Neural cell (in vitro differentiated cells): ENCODE measurements around the gene HTR1A. TPM values are rescaled to one million over a fixed set of nuclear protein-coding genes. Genes with fewer than 3 reads are reported as not detected.

Experiments used
- H2AFZ ChIP-seq: fragments of 200-600, 300-800 bp; sonication (generic), shearing (Covaris generic); 2 replicates; pipeline ENCODE4 v1.6.0; 2014; ENCODE audit warnings: low read depth, mild to moderate bottlenecking, antibody characterized with exemption, low read length, moderate library complexity
- H3F3A ChIP-seq: fragments of 200-600 bp; shearing (Covaris generic); 2 replicates; pipeline ENCODE4 v1.6.1; 2016; ENCODE audit warnings: mild to moderate bottlenecking, moderate library complexity, mixed read lengths, antibody characterized with exemption, low read length; ENCODE audit not compliant: insufficient read depth, poor library complexity, severe bottlenecking
- H3K27ac ChIP-seq: fragments of 200-600, 300-800 bp; sonication (generic), shearing (Covaris generic); 2 replicates; pipeline ENCODE4 v1.5.1; 2014; ENCODE audit warnings: mild to moderate bottlenecking, low read length, moderate library complexity
- H3K27me3 ChIP-seq: fragments of 300-800, 200-600 bp; sonication (generic), shearing (Covaris generic); 2 replicates; pipeline ENCODE4 v1.6.0; 2014; ENCODE audit warnings: mild to moderate bottlenecking, low read depth, low read length, moderate library complexity; ENCODE audit not compliant: insufficient read depth
- H3K36me3 ChIP-seq: fragments of 300-800, 200-600 bp; sonication (generic), shearing (Covaris generic); 2 replicates; pipeline ENCODE4 v1.5.1; 2014; ENCODE audit warnings: mild to moderate bottlenecking, antibody characterized with exemption, low read length, moderate library complexity; ENCODE audit not compliant: insufficient read depth
- H3K4me2 ChIP-seq: fragments of 300-800, 200-600 bp; sonication (generic), shearing (Covaris generic); 2 replicates; pipeline ENCODE4 v1.6.0; 2014; ENCODE audit warnings: mild to moderate bottlenecking, low read length
- H3K4me3 ChIP-seq: fragments of 300-800, 200-600 bp; sonication (generic), shearing (Covaris generic); 2 replicates; pipeline ENCODE4 v1.5.1; 2014; ENCODE audit warnings: mild to moderate bottlenecking, low read length, moderate library complexity
- H3K79me2 ChIP-seq: fragments of 200-600 bp; shearing (Covaris generic); replicated peaks from 2 replicates; pipeline ENCODE4 v1.6.0; 2014; ENCODE audit warnings: mild to moderate bottlenecking, low read length, moderate library complexity; ENCODE audit not compliant: insufficient read depth
- H3K9ac ChIP-seq: fragments of 300-800, 200-600 bp; sonication (generic), shearing (Covaris generic); 2 replicates; pipeline ENCODE4 v1.6.1; 2016; ENCODE audit warnings: mild to moderate bottlenecking, low read length, mixed read lengths
- H3K9me2 ChIP-seq: fragments of 200-600 bp; shearing (Covaris generic); 2 replicates; pipeline ENCODE4 v1.6.1; 2016; ENCODE audit warnings: mild to moderate bottlenecking, low read length, mixed read lengths; ENCODE audit not compliant: insufficient read depth
- H3K9me3 ChIP-seq: fragments of 200-600, 300-800 bp; sonication (generic), shearing (Covaris generic); 2 replicates; pipeline ENCODE4 v1.6.1; 2016; ENCODE audit warnings: mild to moderate bottlenecking, mixed run types, low read length, moderate library complexity, mixed read lengths
- H4K20me1 ChIP-seq: fragments of 200-600 bp; shearing (Covaris generic); 2 replicates; pipeline ENCODE4 v1.6.1; 2016; ENCODE audit warnings: mild to moderate bottlenecking, mixed run types; ENCODE audit not compliant: insufficient read depth
- EP300 ChIP-seq: fragments of 450-650 bp; conservative IDR thresholded peaks from 2 replicates; pipeline ENCODE4 v1.6.1; 2014; ENCODE audit warnings: antibody characterized with exemption, mild to moderate bottlenecking, moderate library complexity; ENCODE audit not compliant: poor library complexity, severe bottlenecking
- EZH2 ChIP-seq: fragments of 200-600, 300-800 bp; shearing (Covaris generic), sonication (generic); IDR thresholded peaks from 2 replicates; pipeline ENCODE4 v1.6.1; 2014; ENCODE audit warnings: antibody characterized with exemption, low read length, borderline replicate concordance, mild to moderate bottlenecking; ENCODE audit not compliant: insufficient read depth, poor library complexity, severe bottlenecking
- MXI1 ChIP-seq: fragments of 450-650 bp; conservative IDR thresholded peaks from 2 replicates; pipeline ENCODE4 v1.6.1; 2014; ENCODE audit warnings: antibody characterized with exemption, mild to moderate bottlenecking; ENCODE audit not compliant: poor library complexity, severe bottlenecking
- POLR2AphosphoS5 ChIP-seq: IDR thresholded peaks from 2 replicates; pipeline ENCODE4 v1.6.1; 2012
- RAD21 ChIP-seq: fragments of 450-650 bp; conservative IDR thresholded peaks from 2 replicates; pipeline ENCODE4 v1.6.1; 2014; ENCODE audit warnings: antibody characterized with exemption, mild to moderate bottlenecking, moderate library complexity
- SMC3 ChIP-seq: fragments of 450-650 bp; conservative IDR thresholded peaks from 2 replicates; pipeline ENCODE4 v1.6.1; 2014; ENCODE audit warnings: antibody characterized with exemption, mild to moderate bottlenecking, moderate library complexity; ENCODE audit not compliant: poor library complexity
- TAF1 ChIP-seq: IDR thresholded peaks from 2 replicates; pipeline ENCODE4 v1.6.1; 2012; ENCODE audit warnings: low read depth
- polyA plus RNA-seq: library from polyadenylated mRNA; depleted of rRNA; stranded (reverse); fragments of >200 nt; gene quantifications from 2 replicates; pipeline ENCODE4 v1.2.3, GENCODE V29; 2014
- TF ChIP-seq, protein P1 (sequence below): IDR thresholded peaks from 2 replicates; pipeline ENCODE4 v1.6.1; 2012; ENCODE audit warnings: borderline replicate concordance
- TF ChIP-seq, protein P2 (sequence below): fragments of 450-650 bp; IDR thresholded peaks from 2 replicates; pipeline ENCODE4 v1.5.1; 2014; ENCODE audit warnings: antibody characterized with exemption, mild to moderate bottlenecking, moderate library complexity; ENCODE audit not compliant: poor library complexity, severe bottlenecking

HTR1A gene
- polyA plus RNA-seq, 1 donor from 2014 or later = not detected

- Histone ChIP-seq H3K4me3 (no peak overlapping the region), H3K79me2 (no peaks in the 10 kb centered on the region), H3K4me2 (no peak overlapping the region), H3K27me3 (no peaks in the 10 kb centered on the region), H3K9me3 (no peaks in the 10 kb centered on the region), H4K20me1 (no peaks in the 10 kb centered on the region), H2AFZ (no peak overlapping the region), H3K9me2 (no peaks in the 10 kb centered on the region), H3K27ac (no peak overlapping the region), H3K9ac (no peak overlapping the region), H3K36me3 (no peaks in the 10 kb centered on the region), H3F3A (no peaks in the 10 kb centered on the region)
- TF ChIP-seq, protein P1, sequence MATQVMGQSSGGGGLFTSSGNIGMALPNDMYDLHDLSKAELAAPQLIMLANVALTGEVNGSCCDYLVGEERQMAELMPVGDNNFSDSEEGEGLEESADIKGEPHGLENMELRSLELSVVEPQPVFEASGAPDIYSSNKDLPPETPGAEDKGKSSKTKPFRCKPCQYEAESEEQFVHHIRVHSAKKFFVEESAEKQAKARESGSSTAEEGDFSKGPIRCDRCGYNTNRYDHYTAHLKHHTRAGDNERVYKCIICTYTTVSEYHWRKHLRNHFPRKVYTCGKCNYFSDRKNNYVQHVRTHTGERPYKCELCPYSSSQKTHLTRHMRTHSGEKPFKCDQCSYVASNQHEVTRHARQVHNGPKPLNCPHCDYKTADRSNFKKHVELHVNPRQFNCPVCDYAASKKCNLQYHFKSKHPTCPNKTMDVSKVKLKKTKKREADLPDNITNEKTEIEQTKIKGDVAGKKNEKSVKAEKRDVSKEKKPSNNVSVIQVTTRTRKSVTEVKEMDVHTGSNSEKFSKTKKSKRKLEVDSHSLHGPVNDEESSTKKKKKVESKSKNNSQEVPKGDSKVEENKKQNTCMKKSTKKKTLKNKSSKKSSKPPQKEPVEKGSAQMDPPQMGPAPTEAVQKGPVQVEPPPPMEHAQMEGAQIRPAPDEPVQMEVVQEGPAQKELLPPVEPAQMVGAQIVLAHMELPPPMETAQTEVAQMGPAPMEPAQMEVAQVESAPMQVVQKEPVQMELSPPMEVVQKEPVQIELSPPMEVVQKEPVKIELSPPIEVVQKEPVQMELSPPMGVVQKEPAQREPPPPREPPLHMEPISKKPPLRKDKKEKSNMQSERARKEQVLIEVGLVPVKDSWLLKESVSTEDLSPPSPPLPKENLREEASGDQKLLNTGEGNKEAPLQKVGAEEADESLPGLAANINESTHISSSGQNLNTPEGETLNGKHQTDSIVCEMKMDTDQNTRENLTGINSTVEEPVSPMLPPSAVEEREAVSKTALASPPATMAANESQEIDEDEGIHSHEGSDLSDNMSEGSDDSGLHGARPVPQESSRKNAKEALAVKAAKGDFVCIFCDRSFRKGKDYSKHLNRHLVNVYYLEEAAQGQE = no peak
- TF ChIP-seq, protein P2, sequence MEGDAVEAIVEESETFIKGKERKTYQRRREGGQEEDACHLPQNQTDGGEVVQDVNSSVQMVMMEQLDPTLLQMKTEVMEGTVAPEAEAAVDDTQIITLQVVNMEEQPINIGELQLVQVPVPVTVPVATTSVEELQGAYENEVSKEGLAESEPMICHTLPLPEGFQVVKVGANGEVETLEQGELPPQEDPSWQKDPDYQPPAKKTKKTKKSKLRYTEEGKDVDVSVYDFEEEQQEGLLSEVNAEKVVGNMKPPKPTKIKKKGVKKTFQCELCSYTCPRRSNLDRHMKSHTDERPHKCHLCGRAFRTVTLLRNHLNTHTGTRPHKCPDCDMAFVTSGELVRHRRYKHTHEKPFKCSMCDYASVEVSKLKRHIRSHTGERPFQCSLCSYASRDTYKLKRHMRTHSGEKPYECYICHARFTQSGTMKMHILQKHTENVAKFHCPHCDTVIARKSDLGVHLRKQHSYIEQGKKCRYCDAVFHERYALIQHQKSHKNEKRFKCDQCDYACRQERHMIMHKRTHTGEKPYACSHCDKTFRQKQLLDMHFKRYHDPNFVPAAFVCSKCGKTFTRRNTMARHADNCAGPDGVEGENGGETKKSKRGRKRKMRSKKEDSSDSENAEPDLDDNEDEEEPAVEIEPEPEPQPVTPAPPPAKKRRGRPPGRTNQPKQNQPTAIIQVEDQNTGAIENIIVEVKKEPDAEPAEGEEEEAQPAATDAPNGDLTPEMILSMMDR = no peak
- TF ChIP-seq POLR2AphosphoS5 (no peak), SMC3 (no peak), EP300 (no peak), MXI1 (no peak), RAD21 (no peak), EZH2 (no peak), TAF1 (no peak)
Measured at GRCh38 chr5:63923914-63924313, 38.3 kb downstream of the HTR1A start.

DNA sequence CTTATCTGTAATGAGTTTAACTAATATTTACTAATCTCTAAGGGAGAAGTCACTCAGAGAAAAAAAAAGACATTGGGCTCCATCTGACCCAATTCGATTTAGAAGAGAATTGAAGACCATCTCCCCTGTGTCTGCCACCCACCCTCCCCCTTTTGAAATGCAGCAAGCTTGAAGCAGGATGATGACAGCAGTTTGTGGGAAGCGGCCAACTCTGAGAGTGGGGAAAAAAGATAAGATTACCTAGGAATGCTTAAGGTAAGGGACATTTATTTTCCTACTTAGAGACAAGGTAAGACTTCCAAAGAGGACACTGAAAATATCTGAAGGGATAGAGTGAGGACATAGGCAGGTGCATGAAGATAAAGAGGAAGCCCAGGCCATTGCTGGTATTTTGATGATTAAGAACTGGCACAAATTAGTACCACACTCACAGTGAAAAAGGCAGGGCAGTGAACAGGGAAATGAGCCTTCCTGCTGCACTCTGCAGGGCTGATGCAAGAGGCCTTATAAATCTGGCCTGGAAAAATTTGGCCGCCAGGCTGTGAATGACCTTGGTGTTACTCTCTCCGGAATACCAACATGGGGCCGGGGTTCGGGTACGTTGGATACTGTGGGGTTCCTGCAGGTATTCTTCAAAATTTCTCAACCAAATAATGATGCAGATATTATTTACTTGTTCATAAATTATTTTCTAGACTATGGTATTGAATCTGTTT, 42.3 kb downstream of the HTR1A start:
- Histone ChIP-seq H3K27me3 (no peaks in the 10 kb centered on the region), H3K4me3 (no peak overlapping the region), H3K9me2 (no peaks in the 10 kb centered on the region), H3K9me3 (no peaks in the 10 kb centered on the region), H3K9ac (no peak overlapping the region), H3K79me2 (no peaks in the 10 kb centered on the region), H3K4me2 (no peak overlapping the region), H3K36me3 (no peaks in the 10 kb centered on the region), H2AFZ (no peak overlapping the region), H4K20me1 (no peaks in the 10 kb centered on the region), H3F3A (no peaks in the 10 kb centered on the region), H3K27ac (no peak overlapping the region)
- TF ChIP-seq, protein P2 = no peak
- TF ChIP-seq POLR2AphosphoS5 = no peak
- no peak for TF ChIP-seq MXI1
- no peak for TF ChIP-seq EP300
- TF ChIP-seq TAF1 = no peak
- TF ChIP-seq EZH2 = no peak
- TF ChIP-seq RAD21 = no peak
- TF ChIP-seq, protein P1 = no peak
- no peak for TF ChIP-seq SMC3
